Stimulated activated CD4-positive, alpha-beta T cell treated with anti-CD3 and anti-CD28 coated beads, Interleukin-12 subunit alpha, Interleukin-12 subunit beta, amount 100 ng/mL, for 24 hours (primary cell): ENCODE results near the gene HOXC5.

ENCODE experiments used
- DNase-seq, 2 experiments: peaks; one replicate each; pipeline ENCODE4 v3.0.0-alpha.2; 2020; ENCODE audit warnings: low read depth in 2 of 2

The HOXC5 gene

GRCh38 chr12:54006559-54007220 is 26.2 kb upstream of the HOXC5 start:
- DNase-seq = no peak

GRCh38 chr12:54007538-54008259 is 25.2 kb upstream of the HOXC5 start:
- DNase-seq = no peak

DNA sequence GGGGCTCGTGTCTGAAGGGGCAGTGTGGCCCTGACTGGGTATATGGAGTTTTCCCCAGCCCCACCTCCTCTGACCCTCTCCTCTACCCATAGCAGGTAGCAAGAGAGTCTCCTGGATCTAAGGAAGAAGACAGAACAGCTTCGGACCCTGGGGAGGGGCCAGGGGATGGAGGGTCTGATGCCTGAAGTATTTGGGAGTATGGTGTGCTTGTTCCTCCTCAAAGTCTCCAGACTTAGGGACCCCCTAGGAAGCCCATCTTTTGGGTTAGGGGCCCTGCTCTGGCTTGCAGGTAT is 24.6 kb upstream of the HOXC5 start:
- no peak for DNase-seq

- no peak for DNase-seq
These were observed 23.4 kb upstream of the HOXC5 start for GRCh38 chr12:54009171-54010052.

DNA sequence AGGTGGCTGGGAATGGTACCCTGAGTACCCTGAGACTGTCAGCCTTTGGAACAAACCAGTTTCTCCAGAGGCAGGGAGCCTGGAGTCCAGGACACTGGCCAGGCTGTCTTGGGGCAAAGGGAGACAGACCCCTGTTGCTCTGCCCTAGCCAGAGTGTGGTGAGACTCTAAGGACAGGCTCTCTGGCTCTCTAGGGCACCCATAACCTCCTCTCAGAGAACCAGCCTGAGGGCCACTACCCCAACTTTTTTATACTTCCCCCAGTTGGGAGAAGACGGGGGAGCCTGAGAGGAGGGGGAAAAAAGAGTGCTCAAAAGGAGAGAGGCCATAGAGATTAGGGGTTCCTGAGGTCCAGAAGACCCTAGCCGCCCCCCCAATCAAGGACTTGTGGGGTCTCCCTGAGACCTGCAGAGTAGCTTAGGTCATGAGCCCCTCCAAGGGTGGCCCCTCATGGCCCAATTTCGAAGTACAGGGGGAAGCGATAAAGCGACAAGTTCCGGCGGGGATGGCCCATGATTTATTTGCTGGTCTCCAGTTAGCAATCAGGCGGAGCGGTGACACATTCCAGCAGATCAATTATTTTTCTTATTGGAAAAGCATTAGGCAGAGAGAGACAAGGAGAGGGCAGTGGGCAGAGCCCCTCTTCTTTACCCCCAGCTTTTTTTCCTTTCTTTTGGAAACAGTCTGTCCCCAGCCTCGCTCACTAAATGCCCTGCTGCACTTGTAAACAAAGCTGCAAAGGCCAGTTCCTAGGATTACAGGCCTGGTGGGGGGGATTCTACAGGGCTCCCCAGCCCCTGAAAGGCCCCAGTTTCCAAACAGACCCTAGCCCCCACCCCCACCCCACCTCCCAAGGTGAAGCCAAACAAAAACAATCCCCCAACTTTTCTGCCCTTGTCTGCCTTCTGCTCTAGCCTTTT is 22.5 kb upstream of the HOXC5 start:
- DNase-seq = no peak

GRCh38 chr12:54010972-54011664 is 21.7 kb upstream of the HOXC5 start:
- no peak for DNase-seq

DNA sequence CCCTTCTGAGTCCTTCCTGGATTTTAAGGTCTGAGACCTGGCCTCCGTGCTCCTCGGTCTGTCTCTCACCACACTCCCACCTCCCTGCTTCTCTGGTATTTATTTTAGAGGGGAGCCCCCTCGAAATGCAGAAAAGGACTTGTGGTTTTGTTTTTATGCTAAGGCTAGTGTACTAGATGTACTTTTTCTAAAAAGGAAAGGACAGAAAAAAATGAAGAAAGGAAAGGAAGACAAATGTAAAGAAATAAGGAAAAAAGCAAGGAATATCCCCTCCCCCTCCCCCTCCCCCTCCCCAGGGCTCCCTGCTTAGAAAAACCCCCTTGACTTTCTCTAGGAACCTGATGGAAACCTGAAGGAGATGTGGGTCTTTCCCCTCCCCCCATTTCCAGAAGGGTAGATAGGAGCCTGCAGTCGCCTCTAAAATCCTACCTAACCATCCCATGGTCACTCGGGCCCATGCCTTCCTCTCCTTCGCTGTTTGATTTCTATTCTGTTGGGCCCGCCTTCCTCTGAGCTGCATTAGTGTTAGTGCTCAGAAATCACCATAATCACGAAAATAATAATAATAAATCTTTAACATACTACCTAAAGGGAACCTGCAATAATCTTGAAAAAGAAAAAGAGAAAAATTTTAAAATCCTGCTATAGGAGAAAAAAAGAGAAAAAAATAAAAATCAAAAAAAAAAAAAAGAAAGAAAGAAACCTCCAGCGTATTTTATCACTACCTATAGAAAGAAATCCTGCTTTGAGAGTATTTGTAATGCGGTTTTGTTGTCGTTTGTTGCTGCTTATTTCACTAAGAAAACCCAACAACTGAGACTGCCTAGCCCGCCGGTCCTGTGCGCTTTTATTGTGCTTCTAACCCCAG is 21.0 kb upstream of the HOXC5 start:
- DNase-seq = no peak

GRCh38 chr12:54012631-54013409 is 20.0 kb upstream of the HOXC5 start:
- DNase-seq = no peak

- DNase-seq = no peak
These were observed 18.4 kb upstream of the HOXC5 start for GRCh38 chr12:54014377-54015017.

DNA sequence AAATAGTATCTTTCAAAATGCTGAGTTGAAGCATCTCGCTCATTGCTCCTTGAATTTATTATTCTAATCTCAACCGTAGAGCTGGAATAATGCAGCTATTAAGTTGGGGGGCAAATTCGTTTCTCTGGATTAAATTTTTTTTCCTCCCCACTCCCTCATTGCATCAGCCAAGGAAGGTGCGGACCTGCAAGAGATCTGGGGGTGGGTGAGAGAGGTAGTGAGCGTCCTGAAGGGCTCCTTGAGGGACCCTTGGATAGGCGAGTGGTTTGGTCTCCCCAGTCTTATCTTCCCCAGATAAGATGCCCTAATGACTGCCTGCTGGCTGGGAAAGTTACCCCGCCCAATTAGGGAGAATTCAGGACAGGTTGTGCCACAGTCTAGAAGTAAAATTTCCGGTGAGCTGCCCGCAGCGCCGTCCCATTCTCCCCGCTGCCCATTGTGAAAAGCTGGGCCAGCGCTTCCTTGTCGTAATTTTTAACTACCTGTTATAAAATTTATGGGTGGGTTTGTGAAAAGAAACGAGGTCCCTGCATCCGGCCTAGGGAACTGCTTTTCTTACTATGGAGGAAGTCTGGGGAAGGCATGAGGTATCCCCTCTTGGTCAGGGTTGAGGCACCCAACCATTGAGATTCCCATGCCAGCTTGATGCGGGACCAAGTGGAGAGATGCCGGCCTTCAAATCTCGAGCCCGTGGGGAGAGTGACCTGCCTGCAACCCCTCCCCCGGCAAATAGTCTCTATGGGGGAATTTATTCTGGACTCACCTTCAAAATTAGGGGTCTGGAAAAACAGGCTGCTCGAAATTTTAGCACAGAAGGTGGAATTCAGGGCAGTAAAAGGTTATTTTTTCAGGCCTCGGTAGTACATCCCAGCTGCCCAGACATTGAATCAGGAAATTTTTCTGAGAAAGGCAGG is 17.6 kb upstream of the HOXC5 start:
- no peak for DNase-seq

DNA sequence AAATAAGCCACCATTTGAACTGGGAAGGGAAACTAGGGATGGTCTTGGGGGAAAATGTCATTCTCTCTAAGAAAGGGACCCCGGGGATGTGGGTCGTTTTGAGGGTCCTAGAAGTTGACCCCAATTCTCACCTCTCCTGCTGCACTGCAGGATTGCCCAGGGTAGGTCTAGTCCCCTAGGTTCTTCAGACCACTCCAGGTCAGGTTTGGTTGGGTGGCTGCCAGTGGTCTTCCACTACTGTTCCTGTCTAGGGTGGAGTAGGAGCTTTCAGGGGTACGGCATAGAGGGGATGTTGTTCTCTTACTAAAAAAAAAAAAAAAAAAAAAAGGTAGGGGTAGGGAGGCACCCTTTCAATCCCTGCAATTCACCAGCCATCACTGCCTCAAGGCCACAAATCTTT is 16.8 kb upstream of the HOXC5 start:
- no peak for DNase-seq

DNA sequence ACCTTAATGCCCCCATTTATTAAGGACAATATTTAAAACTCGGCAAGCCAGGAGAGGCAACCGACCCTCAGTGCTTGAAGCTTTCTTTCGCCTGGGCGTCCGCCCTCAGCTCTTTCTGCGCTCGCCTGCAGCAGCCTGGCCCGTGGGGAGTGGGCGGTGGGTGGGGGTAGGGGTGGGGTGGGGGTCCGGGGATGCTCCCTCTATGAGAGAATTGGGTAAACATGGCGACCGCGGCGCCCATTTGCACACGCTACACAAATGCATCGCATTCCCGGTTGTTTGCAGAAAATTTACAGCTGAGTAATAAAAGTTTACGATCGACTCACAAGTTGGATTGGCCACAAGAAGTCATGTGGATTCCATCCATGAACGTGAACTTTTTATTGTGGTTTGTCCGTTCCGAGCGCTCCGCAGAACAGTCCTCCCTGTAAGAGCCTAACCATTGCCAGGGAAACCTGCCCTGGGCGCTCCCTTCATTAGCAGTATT is 16.3 kb upstream of the HOXC5 start:
- no peak for DNase-seq

DNA sequence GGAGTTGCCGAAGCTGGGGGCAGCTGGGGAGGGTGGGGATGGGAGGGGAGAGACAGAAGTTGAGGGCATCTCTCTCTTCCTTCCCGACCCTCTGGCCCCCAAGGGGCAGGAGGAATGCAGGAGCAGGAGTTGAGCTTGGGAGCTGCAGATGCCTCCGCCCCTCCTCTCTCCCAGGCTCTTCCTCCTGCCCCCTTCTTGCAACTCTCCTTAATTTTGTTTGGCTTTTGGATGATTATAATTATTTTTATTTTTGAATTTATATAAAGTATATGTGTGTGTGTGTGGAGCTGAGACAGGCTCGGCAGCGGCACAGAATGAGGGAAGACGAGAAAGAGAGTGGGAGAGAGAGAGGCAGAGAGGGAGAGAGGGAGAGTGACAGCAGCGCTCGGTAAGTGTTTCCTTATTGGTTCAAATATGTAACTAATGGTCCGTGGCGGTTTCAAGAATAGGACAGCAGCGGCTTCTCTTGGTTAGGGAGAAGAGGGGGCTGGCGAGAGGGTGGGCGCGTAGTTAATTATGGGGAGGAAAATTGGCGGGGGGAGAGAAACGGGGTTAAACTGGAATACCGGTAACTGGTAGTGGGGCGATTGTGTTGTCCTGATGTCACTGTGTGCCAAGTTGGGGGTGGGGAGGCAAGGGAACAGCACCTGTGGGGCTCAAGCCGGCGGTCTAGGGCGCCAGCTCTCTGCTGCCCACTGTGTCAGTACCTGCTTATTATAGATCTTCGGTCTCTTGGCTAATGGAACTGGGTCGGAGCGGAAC is 15.6 kb upstream of the HOXC5 start:
- no peak for DNase-seq

DNA sequence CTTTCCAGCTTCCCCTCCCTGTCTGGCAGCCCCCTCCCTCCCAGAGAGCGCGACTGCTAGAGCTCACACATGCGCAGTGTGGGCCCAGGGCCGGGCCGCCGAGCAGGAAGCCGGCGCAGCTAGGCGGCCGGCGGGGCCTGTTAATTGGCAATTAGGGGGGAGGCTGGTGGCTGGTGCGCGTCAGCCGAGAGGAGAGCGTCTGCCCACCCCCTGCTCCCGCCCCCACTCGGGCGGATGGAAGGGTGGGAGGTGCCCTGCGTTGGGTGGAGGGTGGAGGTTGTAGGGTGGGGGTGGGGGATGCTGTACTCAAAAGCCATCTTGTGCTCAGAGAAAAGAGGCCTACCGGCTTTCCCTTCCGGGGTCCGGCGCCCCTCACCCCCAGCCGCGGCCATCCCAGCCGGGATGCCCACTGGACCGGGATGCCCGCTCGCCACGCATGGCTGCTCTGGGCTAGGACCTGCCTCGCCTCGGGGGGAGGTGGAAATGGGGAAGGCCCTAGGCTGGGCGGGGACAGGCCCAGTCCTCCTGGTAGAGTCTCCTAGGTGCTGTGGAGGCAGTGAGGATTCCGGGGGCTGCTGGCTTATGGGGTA is 14.9 kb upstream of the HOXC5 start:
- DNase-seq = peak; percentile 49 to 56

- DNase-seq = no peak
These were observed 14.3 kb upstream of the HOXC5 start for GRCh38 chr12:54018468-54018984.
